ENCODE results near the gene CARS1.

- TF ChIP-seq POLR2AphosphoS5 (IDR thresholded peaks at IDR 0.05; ENCODE audit: low read depth, low read length) = no peak
- TF ChIP-seq REST (IDR thresholded peaks at IDR 0.05; ENCODE audit: insufficient read depth in 1 of 2, low read depth in 2 of 2, low read length in 2 of 2) = no peak
- no peak for TF ChIP-seq TAF1 (IDR thresholded peaks at IDR 0.05; ENCODE audit: borderline replicate concordance, insufficient read depth, low read length)
Observed at GRCh38 chr11:2963761-2964160, 93.5 kb downstream of the CARS1 start.
